ENCODE results near the gene TUFT1.

Gene TUFT1

GRCh38 chr1:151539321-151540020 is 638 bp upstream of the TUFT1 start:
- ChIA-PET POLR2A (interaction anchor here (0.6 kb wide), 1 partner anchor 92 kb away, joined by 7 read pairs; no protein-coding TSS in a partner anchor), CTCF (interaction anchor here (0.7 to 1.8 kb wide), 5 partner anchors 12 to 195 kb away, joined by 3 to 5 read pairs (median 3); partner anchors contain the start of gene CGN)
- TF ChIP-seq CTCF (IDR thresholded peaks at IDR 0.05; ENCODE audit: control extremely low read depth, extremely low read depth, low read depth, missing control alignments) = no peak
- DNase-seq (ENCODE audit: extremely low spot score) = peak; percentile 58

- POLR2A ChIA-PET = no interaction called here
- CTCF ChIA-PET = interaction anchor here (1.5 kb wide), 3 partner anchors 53 to 194 kb away, joined by 3 to 7 read pairs (median 4); no protein-coding TSS in a partner anchor
- DNase-seq (ENCODE audit: extremely low spot score) = no peak
- no peak for TF ChIP-seq CTCF (IDR thresholded peaks at IDR 0.05; ENCODE audit: control extremely low read depth, extremely low read depth, low read depth, missing control alignments)
Measured at GRCh38 chr1:151540982-151541377, 871 bp downstream of the TUFT1 start.

- DNase-seq (ENCODE audit: extremely low spot score) = no peak
- TF ChIP-seq CTCF (IDR thresholded peaks at IDR 0.05; ENCODE audit: control extremely low read depth, extremely low read depth, low read depth, missing control alignments) = no peak
- POLR2A ChIA-PET = no interaction called here
- CTCF ChIA-PET = interaction anchor here (1.1 to 1.5 kb wide), 4 partner anchors 12 to 193 kb away, joined by 3 to 7 read pairs (median 4); no protein-coding TSS in a partner anchor
Measured at GRCh38 chr1:151541752-151542151, 1.6 kb downstream of the TUFT1 start.

GRCh38 chr1:151542710-151543129 is 2.6 kb downstream of the TUFT1 start:
- TF ChIP-seq CTCF (IDR thresholded peaks at IDR 0.05; ENCODE audit: control extremely low read depth, extremely low read depth, low read depth, missing control alignments) = no peak
- no peak for DNase-seq (ENCODE audit: extremely low spot score)
- ChIA-PET POLR2A (no interaction called here), CTCF (interaction anchor here (1.0 kb wide), 1 partner anchor 51 kb away, joined by 4 read pairs; no protein-coding TSS in a partner anchor)

GRCh38 chr1:151545542-151545941 is 5.4 kb downstream of the TUFT1 start:
- no peak for DNase-seq (ENCODE audit: extremely low spot score)
- CTCF ChIA-PET = interaction anchor here (1.4 kb wide), 1 partner anchor 11 kb away, joined by 3 read pairs; no protein-coding TSS in a partner anchor
- no peak for TF ChIP-seq CTCF (IDR thresholded peaks at IDR 0.05; ENCODE audit: control extremely low read depth, extremely low read depth, low read depth, missing control alignments)
- POLR2A ChIA-PET = no interaction called here

- ChIA-PET CTCF (interaction anchor here (1.4 kb wide), 2 partner anchors 9 to 11 kb away, joined by 3 read pairs; no protein-coding TSS in a partner anchor), POLR2A (no interaction called here)
- no peak for DNase-seq (ENCODE audit: extremely low spot score)
- no peak for TF ChIP-seq CTCF (IDR thresholded peaks at IDR 0.05; ENCODE audit: control extremely low read depth, extremely low read depth, low read depth, missing control alignments)
Measured at GRCh38 chr1:151546011-151546925, 6.2 kb downstream of the TUFT1 start.

Measured in GM10248 (cell line).